Thoracic aorta (tissue), 2 donors: Measurements from ENCODE around the gene CYP2E1. TPM values are rescaled to one million over a fixed set of nuclear protein-coding genes. Genes with fewer than 3 reads are reported as not detected.
"Not testable (repeated sequence)": the region's sequence is repeated elsewhere in the genome, so short reads cannot be mapped to it uniquely, and the experiment has no call there.

Experiments used
- ATAC-seq: fragments of 150-250 bp; one replicate; pipeline ENCODE4 v1.8.0; 2017; ENCODE audit warnings: low read depth; ENCODE audit not compliant: insufficient number of reproducible peaks, low FRiP score
- DNase-seq: peaks from one replicate; pipeline ENCODE4 v3.0.0-alpha.2; 2020; ENCODE audit warnings: low spot score
- H3K27ac ChIP-seq, 2 donors: fragments of 200-600 bp; sonication (generic); 1 replicate in 1 of 2; 2 replicates in 1 of 2; pipeline ENCODE4 v1.5.1; 2016; ENCODE audit warnings: mild to moderate bottlenecking in 2 of 2, moderate library complexity in 2 of 2
- H3K27me3 ChIP-seq: fragments of 200-600 bp; sonication (generic); replicated peaks from 2 replicates; pipeline ENCODE4 v1.6.0; 2016; ENCODE audit warnings: mild to moderate bottlenecking; ENCODE audit not compliant: insufficient read depth
- H3K36me3 ChIP-seq: fragments of 200-600 bp; sonication (generic); one replicate; pipeline ENCODE4 v1.5.1; 2016
- H3K4me1 ChIP-seq, 2 donors: fragments of 200-600 bp; sonication (generic); 1 replicate in 1 of 2; 2 replicates in 1 of 2; pipeline versions ENCODE4 v1.5.1 to v1.6.0; 2016; ENCODE audit warnings: low read depth in 2 of 2, mild to moderate bottlenecking in 1 of 2; ENCODE audit not compliant: control insufficient read depth in 1 of 2
- H3K4me3 ChIP-seq: fragments of 200-600 bp; sonication (generic); 2 replicates; pipeline ENCODE4 v1.5.1; 2016; ENCODE audit warnings: mild to moderate bottlenecking
- H3K9me3 ChIP-seq: fragments of 200-600 bp; sonication (generic); 2 replicates; pipeline ENCODE4 v1.5.1; 2016
- total RNA-seq, 2 donors: library from RNA; depleted of rRNA; stranded (reverse); fragments of >200 nt; gene quantifications; one replicate each; pipeline versions ENCODE4 v1.1.0 to v1.2.3, GENCODE V29; 2016
- TF ChIP-seq, protein P1 (sequence below): fragments of 200-600 bp; sonication (generic); IDR thresholded peaks from one replicate; pipeline ENCODE4 v1.5.1; 2019; ENCODE audit warnings: antibody characterized with exemption

The CYP2E1 gene
- total RNA-seq, 2 donors from 2014 or later = 2.9 to 5.3 TPM

DNA sequence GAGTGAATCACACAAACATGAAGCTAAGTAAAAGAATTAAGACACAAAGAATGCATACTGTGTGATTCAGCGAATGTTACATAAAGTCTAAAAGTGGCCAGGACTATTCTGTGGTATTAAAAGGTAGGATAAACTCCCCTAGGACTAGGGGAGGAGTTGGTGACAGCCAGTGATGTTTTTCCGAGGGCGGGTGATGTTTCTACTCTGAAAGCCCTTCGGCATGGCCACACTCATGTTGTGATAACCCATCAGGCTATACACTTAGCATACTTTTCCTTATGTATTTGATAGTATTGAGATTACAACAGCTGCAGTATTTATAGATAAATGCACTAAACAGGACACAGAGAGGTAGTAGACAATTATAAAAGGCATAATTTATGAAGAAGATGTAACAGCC, 15.8 kb upstream of the CYP2E1 start:
- Histone ChIP-seq H3K36me3 (no peaks in the 10 kb centered on the region), H3K27ac (no peak overlapping the region), H3K9me3 (peaks cover 9% of the 10 kb centered on the region), H3K27me3 (no peaks in the 10 kb centered on the region), H3K4me3 (no peak overlapping the region), H3K4me1 (no peaks in the 10 kb centered on the region)
- TF ChIP-seq, protein P1, sequence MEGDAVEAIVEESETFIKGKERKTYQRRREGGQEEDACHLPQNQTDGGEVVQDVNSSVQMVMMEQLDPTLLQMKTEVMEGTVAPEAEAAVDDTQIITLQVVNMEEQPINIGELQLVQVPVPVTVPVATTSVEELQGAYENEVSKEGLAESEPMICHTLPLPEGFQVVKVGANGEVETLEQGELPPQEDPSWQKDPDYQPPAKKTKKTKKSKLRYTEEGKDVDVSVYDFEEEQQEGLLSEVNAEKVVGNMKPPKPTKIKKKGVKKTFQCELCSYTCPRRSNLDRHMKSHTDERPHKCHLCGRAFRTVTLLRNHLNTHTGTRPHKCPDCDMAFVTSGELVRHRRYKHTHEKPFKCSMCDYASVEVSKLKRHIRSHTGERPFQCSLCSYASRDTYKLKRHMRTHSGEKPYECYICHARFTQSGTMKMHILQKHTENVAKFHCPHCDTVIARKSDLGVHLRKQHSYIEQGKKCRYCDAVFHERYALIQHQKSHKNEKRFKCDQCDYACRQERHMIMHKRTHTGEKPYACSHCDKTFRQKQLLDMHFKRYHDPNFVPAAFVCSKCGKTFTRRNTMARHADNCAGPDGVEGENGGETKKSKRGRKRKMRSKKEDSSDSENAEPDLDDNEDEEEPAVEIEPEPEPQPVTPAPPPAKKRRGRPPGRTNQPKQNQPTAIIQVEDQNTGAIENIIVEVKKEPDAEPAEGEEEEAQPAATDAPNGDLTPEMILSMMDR = no peak
- ATAC-seq = no peak
- no peak for DNase-seq

DNA sequence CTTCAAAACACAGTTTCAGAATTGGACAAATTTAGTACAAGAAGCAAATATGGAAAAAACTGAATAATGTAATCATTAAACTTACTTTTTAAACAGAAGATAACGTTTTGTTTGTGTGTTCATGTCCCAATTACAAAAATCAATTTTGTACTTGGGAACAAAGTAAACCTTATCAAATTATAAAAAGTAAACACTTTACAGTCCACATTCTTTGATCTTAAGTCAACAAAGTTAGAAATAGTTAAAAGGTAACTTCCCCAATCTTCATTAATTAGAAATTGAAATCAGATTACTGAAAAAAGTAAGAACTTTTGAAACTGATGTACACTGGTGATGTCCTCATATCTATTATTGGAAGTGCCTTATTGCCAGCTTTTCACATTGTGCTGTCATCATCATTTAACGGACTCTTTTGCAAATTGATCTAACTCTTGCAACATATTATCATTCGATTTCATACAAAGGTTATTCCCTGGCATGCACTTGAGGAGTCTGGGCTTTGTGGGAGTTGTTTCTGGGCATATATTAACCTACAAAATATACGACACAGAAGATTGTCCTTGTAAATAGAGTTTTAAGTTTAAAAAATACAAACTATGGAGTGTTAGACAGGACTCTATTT, 15.1 kb upstream of the CYP2E1 start:
- no peaks in the 10 kb centered on the region for H3K27me3 ChIP-seq
- ATAC-seq (no peak), DNase-seq (no peak)
- TF ChIP-seq, protein P1 = no peak
- H3K9me3 ChIP-seq = peaks cover 9% of the 10 kb centered on the region
- H3K4me3 ChIP-seq = no peak overlapping the region
- H3K36me3 ChIP-seq = no peaks in the 10 kb centered on the region
- no peak overlapping the region for H3K27ac ChIP-seq
- no peaks in the 10 kb centered on the region for H3K4me1 ChIP-seq

DNA sequence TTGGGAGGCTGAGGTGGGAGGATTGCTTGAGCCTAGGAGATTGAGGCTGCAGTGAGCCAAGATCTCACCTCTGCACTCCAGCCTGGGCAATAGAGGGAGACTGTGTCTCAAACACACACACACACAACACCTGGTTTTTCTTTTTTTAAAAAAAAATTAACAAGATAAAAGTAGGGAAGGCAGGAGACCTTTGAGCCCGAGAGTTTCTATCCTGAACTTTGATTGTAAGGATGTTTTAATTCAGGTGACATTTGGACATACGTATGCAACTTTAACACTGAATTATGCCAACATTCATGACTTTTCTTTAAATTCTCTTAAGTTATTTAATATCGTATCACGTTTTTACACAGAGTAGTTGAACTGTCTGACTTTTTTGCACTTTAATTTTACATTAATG, 11.7 kb upstream of the CYP2E1 start:
- no peaks in the 10 kb centered on the region for H3K9me3 ChIP-seq
- ATAC-seq = no peak
- no peaks in the 10 kb centered on the region for H3K27me3 ChIP-seq
- H3K4me3 ChIP-seq = no peak overlapping the region
- DNase-seq = no peak
- H3K27ac ChIP-seq = no peak overlapping the region
- no peaks in the 10 kb centered on the region for H3K36me3 ChIP-seq
- H3K4me1 ChIP-seq = peaks cover 0 to 7% of the 10 kb centered on the region in 2 donors
- TF ChIP-seq, protein P1 = no peak

- Histone ChIP-seq H3K4me3 (no peak overlapping the region), H3K27me3 (no peaks in the 10 kb centered on the region), H3K4me1 (peaks cover 0 to 7% of the 10 kb centered on the region in 2 donors), H3K9me3 (no peaks in the 10 kb centered on the region), H3K27ac (no peak overlapping the region), H3K36me3 (no peaks in the 10 kb centered on the region)
- TF ChIP-seq, protein P1 = no peak
- DNase-seq = no peak
- no peak for ATAC-seq
These were observed 11.1 kb upstream of the CYP2E1 start for GRCh38 chr10:133516057-133516456.

DNA sequence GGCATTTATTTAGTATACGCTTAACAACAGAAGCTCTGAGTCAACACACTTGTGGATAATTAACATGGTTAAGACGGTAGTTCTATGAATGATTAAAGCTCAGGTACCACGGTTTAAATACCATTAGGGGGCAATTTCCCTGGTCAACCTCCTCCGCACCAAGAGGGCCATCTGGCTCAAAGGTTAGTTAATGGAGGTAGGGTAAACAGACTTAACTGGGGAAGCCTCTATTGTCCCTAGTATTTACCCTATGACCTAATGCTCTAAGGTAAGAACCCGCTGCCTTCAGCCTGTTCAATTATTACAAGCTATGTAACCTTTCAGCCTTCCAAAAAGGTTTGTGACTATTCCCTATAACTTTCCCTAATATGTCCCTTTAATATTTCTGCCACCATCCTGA, 8.6 kb upstream of the CYP2E1 start:
- not testable (repeated sequence) for H3K27me3 ChIP-seq, DNase-seq, H3K4me3 ChIP-seq, H3K4me1 ChIP-seq, H3K36me3 ChIP-seq, H3K27ac ChIP-seq, ATAC-seq, H3K9me3 ChIP-seq

- Histone ChIP-seq H3K27ac (peak overlapping the region in 1 of 2 donors; percentile 9), H3K4me1 (peaks cover 0 to 7% of the 10 kb centered on the region in 2 donors), H3K27me3 (no peaks in the 10 kb centered on the region), H3K9me3 (peaks cover 12% of the 10 kb centered on the region), H3K36me3 (no peaks in the 10 kb centered on the region), H3K4me3 (peak overlapping the region; percentile 69)
- TF ChIP-seq, protein P1 = peak; percentile 68
- ATAC-seq (peak; percentile 69), DNase-seq (no peak)
These were observed 6.9 kb upstream of the CYP2E1 start for GRCh38 chr10:133520193-133520738.
